Astrocyte (in vitro differentiated cells and primary cell): ENCODE data around the gene TAS1R1. TPM values are rescaled to one million over a fixed set of nuclear protein-coding genes. Genes with fewer than 3 reads are reported as not detected.

Experiments
- DNase-seq: peaks from one replicate; pipeline ENCODE4 v3.0.0-alpha.2; 2010; ENCODE audit warnings: low read depth
- FAIRE-seq: peaks from 2 replicates; lab custom pipeline; 2011; peaks lifted over from hg19 to GRCh38; lab: Jason Lieb, UNC
- H2AFZ ChIP-seq: 2 replicates; pipeline ENCODE4 v1.6.0; 2012; ENCODE audit warnings: low read depth, low read length, inconsistent platforms
- H3K27ac ChIP-seq: 2 replicates; pipeline ENCODE4 v1.5.1; 2011; ENCODE audit warnings: low read depth, low read length, inconsistent platforms
- H3K27me3 ChIP-seq: 2 replicates; pipeline ENCODE4 v1.6.0; 2011; ENCODE audit warnings: low read length, inconsistent platforms; ENCODE audit not compliant: insufficient read depth
- H3K36me3 ChIP-seq: 2 replicates; pipeline ENCODE4 v1.5.1; 2011; ENCODE audit warnings: low read length, inconsistent platforms; ENCODE audit not compliant: insufficient read depth
- H3K4me1 ChIP-seq: 2 replicates; pipeline ENCODE4 v1.5.1; 2011; ENCODE audit warnings: low read length, inconsistent platforms; ENCODE audit not compliant: insufficient read depth
- H3K4me2 ChIP-seq: 2 replicates; pipeline ENCODE4 v1.6.0; 2012; ENCODE audit warnings: low read length, inconsistent platforms
- H3K4me3 ChIP-seq: 2 replicates; pipeline ENCODE4 v1.5.1; 2011; ENCODE audit warnings: low read depth, mild to moderate bottlenecking, low read length, inconsistent platforms; ENCODE audit not compliant: insufficient read depth
- H3K79me2 ChIP-seq: 2 replicates; pipeline ENCODE4 v1.6.0; 2012; ENCODE audit warnings: mild to moderate bottlenecking, low read length, inconsistent platforms; ENCODE audit not compliant: insufficient read depth
- H3K9ac ChIP-seq: 2 replicates; pipeline ENCODE4 v1.6.0; 2012; ENCODE audit warnings: mild to moderate bottlenecking, low read length, inconsistent platforms
- H3K9me3 ChIP-seq: 2 replicates; pipeline ENCODE4 v1.5.1; 2012; ENCODE audit warnings: low read depth, mild to moderate bottlenecking, low read length, inconsistent platforms; ENCODE audit not compliant: insufficient read depth
- H4K20me1 ChIP-seq: 2 replicates; pipeline ENCODE4 v1.6.0; 2012; ENCODE audit warnings: low read length, inconsistent platforms; ENCODE audit not compliant: insufficient read depth
- H3K27ac Mint-ChIP-seq: one replicate; pipeline ENCODE4 v1.8.0; 2021; ENCODE audit warnings: mild to moderate bottlenecking, mixed read lengths; ENCODE audit not compliant: unreplicated experiment
- H3K27me3 Mint-ChIP-seq: one replicate; pipeline ENCODE4 v1.8.0; 2021; ENCODE audit warnings: low read depth, mixed read lengths; ENCODE audit not compliant: unreplicated experiment
- H3K36me3 Mint-ChIP-seq: one replicate; pipeline ENCODE4 v1.8.0; 2021; ENCODE audit warnings: low read depth, mixed read lengths; ENCODE audit not compliant: unreplicated experiment
- H3K4me1 Mint-ChIP-seq: one replicate; pipeline ENCODE4 v1.8.0; 2021; ENCODE audit warnings: low read depth, mixed read lengths; ENCODE audit not compliant: unreplicated experiment
- H3K4me3 Mint-ChIP-seq: one replicate; pipeline ENCODE4 v1.8.0; 2021; ENCODE audit warnings: mild to moderate bottlenecking, moderate library complexity, mixed read lengths; ENCODE audit not compliant: unreplicated experiment
- H3K9me3 Mint-ChIP-seq: one replicate; pipeline ENCODE4 v1.8.0; 2021; ENCODE audit warnings: mild to moderate bottlenecking, mixed read lengths; ENCODE audit not compliant: unreplicated experiment
- EZH2 ChIP-seq: IDR thresholded peaks from 2 replicates; pipeline ENCODE4 v1.6.1; 2012; ENCODE audit warnings: mild to moderate bottlenecking, low read length, inconsistent platforms; ENCODE audit not compliant: insufficient read depth
- total RNA-seq: library from RNA; stranded (reverse); gene quantifications from 2 replicates; pipeline ENCODE4 v1.2.1, GENCODE V29; 2021
- TF ChIP-seq, protein P1 (sequence below): IDR thresholded peaks from 2 replicates; pipeline ENCODE4 v1.5.1; 2011; ENCODE audit warnings: low read depth, mild to moderate bottlenecking, inconsistent platforms, low read length, moderate library complexity; ENCODE audit not compliant: insufficient read depth

Gene TAS1R1
- total RNA-seq, 1 donor from 2014 or later = not detected

DNA sequence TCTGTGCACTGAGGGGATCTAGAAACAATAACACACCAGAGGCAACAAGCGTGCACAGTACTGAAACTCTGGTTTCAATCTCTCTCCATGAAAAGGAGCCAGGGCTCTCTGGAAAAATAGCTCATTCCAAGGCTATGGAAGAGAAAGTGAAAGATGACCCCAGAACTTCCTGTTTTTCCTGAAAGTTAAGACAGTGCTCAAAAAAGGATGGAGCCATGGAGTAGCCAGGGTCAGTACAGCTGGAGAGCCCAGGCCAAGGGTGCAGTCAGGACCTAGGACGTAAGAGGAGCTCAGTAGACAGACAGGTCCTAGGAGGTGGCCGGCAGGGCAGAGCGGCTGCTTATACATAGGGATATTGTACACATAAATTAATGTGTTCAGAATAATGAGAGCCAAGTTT is 19.9 kb upstream of the TAS1R1 start:
- Histone ChIP-seq H3K4me3 (no peak overlapping the region), H3K9me3 (no peaks in the 10 kb centered on the region), H4K20me1 (no peaks in the 10 kb centered on the region), H3K36me3 (peaks cover 39% of the 10 kb centered on the region), H2AFZ (no peak overlapping the region), H3K79me2 (peaks cover 25% of the 10 kb centered on the region), H3K27ac (no peak overlapping the region), H3K4me2 (no peak overlapping the region), H3K9ac (no peak overlapping the region), H3K27me3 (no peaks in the 10 kb centered on the region), H3K4me1 (peaks cover 12% of the 10 kb centered on the region)
- H3K4me1 Mint-ChIP-seq = peaks cover 6% of the 10 kb centered on the region
- no peak for DNase-seq
- no peaks in the 10 kb centered on the region for H3K9me3 Mint-ChIP-seq
- no peak overlapping the region for H3K27ac Mint-ChIP-seq
- FAIRE-seq = no peak
- peak overlapping the region; percentile 57 for H3K4me3 Mint-ChIP-seq
- TF ChIP-seq, protein P1, sequence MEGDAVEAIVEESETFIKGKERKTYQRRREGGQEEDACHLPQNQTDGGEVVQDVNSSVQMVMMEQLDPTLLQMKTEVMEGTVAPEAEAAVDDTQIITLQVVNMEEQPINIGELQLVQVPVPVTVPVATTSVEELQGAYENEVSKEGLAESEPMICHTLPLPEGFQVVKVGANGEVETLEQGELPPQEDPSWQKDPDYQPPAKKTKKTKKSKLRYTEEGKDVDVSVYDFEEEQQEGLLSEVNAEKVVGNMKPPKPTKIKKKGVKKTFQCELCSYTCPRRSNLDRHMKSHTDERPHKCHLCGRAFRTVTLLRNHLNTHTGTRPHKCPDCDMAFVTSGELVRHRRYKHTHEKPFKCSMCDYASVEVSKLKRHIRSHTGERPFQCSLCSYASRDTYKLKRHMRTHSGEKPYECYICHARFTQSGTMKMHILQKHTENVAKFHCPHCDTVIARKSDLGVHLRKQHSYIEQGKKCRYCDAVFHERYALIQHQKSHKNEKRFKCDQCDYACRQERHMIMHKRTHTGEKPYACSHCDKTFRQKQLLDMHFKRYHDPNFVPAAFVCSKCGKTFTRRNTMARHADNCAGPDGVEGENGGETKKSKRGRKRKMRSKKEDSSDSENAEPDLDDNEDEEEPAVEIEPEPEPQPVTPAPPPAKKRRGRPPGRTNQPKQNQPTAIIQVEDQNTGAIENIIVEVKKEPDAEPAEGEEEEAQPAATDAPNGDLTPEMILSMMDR = no peak
- TF ChIP-seq EZH2 = no peak
- H3K36me3 Mint-ChIP-seq = peaks cover 22% of the 10 kb centered on the region
- no peaks in the 10 kb centered on the region for H3K27me3 Mint-ChIP-seq

- Mint-ChIP-seq H3K27ac (no peak overlapping the region), H3K36me3 (peaks cover 24% of the 10 kb centered on the region), H3K27me3 (no peaks in the 10 kb centered on the region), H3K4me1 (peaks cover 6% of the 10 kb centered on the region), H3K9me3 (no peaks in the 10 kb centered on the region), H3K4me3 (no peak overlapping the region)
- DNase-seq = no peak
- Histone ChIP-seq H3K4me3 (no peak overlapping the region), H3K27ac (no peak overlapping the region), H4K20me1 (no peaks in the 10 kb centered on the region), H3K79me2 (peaks cover 25% of the 10 kb centered on the region), H3K9ac (no peak overlapping the region), H3K9me3 (no peaks in the 10 kb centered on the region), H3K27me3 (no peaks in the 10 kb centered on the region), H3K4me1 (peaks cover 12% of the 10 kb centered on the region), H2AFZ (no peak overlapping the region), H3K36me3 (peaks cover 37% of the 10 kb centered on the region), H3K4me2 (no peak overlapping the region)
- FAIRE-seq = no peak
- no peak for TF ChIP-seq EZH2
- TF ChIP-seq, protein P1 = no peak
Measured at GRCh38 chr1:6536291-6536690, 18.8 kb upstream of the TAS1R1 start.

- Histone ChIP-seq H3K9me3 (no peaks in the 10 kb centered on the region), H3K9ac (peak overlapping the region; percentile 53), H3K4me1 (peaks cover 12% of the 10 kb centered on the region), H3K79me2 (peaks cover 25% of the 10 kb centered on the region), H3K4me3 (no peak overlapping the region), H3K36me3 (peaks cover 23% of the 10 kb centered on the region), H3K27me3 (no peaks in the 10 kb centered on the region), H2AFZ (no peak overlapping the region), H3K27ac (peak overlapping the region; percentile 78), H4K20me1 (no peaks in the 10 kb centered on the region), H3K4me2 (peak overlapping the region; percentile 68)
- Mint-ChIP-seq H3K27me3 (no peaks in the 10 kb centered on the region), H3K27ac (peak overlapping the region; percentile 80), H3K36me3 (peaks cover 16% of the 10 kb centered on the region), H3K4me1 (peaks cover 6% of the 10 kb centered on the region), H3K9me3 (no peaks in the 10 kb centered on the region), H3K4me3 (no peak overlapping the region)
- no peak for TF ChIP-seq EZH2
- peak; percentile 85 for DNase-seq
- FAIRE-seq = peak; percentile 60
Measured at GRCh38 chr1:6538956-6539355, 16.2 kb upstream of the TAS1R1 start.
